NCI-H2196 (cell line): ENCODE measurements around the gene BSN.

Experiments used
- DNase-seq: peaks from one replicate; lab custom pipeline; 2025; ENCODE audit not compliant: unreplicated experiment; lab: John Stamatoyannopoulos, UW

Gene BSN, protein sequence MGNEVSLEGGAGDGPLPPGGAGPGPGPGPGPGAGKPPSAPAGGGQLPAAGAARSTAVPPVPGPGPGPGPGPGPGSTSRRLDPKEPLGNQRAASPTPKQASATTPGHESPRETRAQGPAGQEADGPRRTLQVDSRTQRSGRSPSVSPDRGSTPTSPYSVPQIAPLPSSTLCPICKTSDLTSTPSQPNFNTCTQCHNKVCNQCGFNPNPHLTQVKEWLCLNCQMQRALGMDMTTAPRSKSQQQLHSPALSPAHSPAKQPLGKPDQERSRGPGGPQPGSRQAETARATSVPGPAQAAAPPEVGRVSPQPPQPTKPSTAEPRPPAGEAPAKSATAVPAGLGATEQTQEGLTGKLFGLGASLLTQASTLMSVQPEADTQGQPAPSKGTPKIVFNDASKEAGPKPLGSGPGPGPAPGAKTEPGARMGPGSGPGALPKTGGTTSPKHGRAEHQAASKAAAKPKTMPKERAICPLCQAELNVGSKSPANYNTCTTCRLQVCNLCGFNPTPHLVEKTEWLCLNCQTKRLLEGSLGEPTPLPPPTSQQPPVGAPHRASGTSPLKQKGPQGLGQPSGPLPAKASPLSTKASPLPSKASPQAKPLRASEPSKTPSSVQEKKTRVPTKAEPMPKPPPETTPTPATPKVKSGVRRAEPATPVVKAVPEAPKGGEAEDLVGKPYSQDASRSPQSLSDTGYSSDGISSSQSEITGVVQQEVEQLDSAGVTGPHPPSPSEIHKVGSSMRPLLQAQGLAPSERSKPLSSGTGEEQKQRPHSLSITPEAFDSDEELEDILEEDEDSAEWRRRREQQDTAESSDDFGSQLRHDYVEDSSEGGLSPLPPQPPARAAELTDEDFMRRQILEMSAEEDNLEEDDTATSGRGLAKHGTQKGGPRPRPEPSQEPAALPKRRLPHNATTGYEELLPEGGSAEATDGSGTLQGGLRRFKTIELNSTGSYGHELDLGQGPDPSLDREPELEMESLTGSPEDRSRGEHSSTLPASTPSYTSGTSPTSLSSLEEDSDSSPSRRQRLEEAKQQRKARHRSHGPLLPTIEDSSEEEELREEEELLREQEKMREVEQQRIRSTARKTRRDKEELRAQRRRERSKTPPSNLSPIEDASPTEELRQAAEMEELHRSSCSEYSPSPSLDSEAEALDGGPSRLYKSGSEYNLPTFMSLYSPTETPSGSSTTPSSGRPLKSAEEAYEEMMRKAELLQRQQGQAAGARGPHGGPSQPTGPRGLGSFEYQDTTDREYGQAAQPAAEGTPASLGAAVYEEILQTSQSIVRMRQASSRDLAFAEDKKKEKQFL (N-terminal part only)

DNA sequence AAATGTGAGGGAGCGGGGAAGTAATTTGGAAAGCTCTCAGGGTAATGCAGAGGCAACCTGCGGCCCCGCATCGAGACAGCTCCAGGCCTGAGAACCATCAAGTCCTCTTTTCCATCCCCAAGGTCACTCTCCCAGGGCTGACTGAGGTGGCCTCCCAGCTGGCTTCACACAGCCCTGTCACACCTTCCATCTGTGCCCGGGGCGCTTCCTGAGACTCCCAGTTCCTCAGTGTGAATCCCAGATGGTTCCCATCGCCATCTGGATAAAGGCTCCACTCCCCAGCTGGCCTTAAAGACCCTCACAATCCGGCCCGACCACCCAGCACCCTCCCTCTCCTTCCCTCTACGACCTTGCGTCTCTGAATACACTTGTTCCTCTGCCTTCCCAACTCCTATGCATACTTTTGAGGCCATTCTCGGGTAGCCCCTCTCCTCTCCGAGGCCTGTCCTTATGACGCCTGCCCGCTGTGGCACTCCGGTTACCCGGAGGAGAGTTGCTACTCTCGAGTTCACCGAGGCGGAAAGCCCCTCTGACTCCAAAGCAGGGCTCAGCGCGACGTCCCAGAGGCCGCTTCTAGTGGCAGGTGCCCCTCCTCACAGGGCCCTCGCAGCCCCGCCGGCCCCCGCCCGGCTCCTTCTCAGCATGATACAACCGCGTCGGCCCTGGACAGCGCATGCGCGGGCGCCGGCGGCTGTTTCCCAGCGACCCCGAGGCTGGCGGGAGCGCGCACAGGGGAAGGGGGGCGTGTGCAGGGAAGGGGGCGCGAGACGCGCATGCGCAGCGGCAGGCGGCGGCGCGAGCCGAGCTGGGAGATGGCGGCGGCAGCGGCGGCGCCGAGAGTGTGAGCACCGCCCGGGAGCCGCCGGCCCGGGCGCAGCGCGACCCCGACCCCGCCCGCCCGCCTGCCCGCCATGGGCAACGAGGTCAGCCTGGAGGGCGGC lies at the start of gene BSN:
BSN (plus strand) TSS at position 786 of the 941 bp plus-strand sequence; CDS start at position 912, 126 bp downstream.
- DNase-seq = peak; percentile 83

DNA sequence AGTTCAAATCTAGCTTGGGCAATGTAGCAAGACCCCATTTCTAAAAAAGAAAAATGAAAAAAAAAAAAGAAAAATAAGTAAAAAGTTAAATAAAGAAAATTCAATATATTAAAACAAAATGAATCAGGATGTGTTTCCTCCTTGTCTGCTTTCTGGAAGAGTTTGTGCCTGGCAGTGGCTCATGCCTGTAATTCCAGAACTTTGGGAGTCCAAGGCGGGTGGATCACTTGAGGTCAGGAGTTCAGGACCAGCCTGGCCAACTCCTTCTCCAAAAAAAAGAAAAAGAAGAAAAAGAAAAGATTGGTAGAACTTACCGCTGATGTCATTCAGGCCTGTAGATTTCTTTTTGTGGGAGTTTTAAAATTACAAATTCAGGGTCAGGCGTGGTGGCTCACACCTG lies 47.4 kb upstream of the BSN start:
- no peak for DNase-seq

DNA sequence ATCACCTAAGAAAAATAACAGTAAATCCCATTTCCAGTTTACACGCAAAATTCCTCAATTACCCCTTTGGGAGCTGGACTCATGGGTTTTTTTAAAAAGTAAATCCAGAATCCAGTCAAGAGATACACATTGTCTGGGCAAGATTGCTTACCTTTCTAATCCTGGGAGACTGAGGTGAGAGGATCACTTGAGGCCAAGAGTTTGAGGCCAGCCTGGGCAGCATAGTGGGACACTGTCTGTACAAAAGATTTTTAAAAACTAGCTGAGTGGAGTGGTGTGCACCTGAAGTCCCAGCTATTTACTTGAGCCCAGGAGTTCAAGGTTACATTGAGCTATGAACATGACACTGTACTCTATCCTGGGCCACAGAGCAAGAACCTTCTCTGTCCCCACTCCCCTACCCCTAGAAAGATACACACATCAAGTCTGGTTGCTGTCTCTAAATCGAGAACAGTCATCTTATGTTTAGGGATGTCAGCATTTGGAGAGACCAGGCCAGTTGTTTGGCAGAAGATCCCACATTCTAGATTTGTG lies 45.2 kb upstream of the BSN start:
- DNase-seq = no peak

DNA sequence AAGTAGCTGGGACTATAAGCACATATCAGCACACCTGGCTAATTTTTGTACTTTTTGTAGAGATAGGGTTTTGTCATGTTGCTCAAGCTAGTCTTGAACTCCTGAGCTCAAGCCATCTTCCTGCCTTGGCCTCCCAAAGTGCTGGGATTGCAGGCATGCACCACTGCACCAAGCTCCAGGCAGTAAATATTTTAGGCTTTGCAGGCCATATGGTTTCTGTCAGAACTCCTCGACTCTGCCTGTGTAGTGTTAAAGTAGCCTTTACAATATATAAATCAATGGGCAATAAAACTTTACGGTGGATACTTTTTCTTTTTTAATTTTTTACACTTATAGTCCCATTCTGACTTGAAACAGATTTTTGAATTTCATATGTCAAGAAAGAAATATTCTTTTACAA lies 42.6 kb upstream of the BSN start:
- DNase-seq = no peak

DNA sequence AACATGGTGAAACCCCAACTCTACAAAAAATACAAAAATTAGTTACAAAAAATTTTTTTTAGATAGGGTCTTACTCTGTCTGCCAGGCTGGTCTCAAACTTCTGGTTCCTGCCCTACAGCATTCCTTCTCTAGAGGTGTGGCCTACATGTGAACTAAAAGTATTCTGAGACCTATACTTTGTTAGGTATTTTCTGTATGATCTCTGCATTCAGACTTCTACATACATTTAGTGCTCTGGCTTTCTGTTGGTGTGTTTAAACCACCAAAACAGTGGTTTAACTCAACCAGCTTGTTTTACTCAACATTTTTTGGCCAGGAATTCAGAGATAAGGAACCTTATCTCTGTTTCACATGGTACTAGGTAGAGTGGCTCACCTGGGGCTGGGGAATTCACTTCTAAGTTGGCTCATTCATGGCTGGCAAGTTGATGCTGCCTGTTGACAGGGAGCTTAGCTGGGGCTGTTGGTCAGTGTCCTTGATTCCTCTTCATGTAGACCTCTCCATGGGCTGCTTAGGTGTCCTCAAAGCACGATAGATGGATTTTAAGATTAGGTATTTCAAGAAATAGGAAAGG lies 41.4 kb upstream of the BSN start:
- DNase-seq = no peak

DNA sequence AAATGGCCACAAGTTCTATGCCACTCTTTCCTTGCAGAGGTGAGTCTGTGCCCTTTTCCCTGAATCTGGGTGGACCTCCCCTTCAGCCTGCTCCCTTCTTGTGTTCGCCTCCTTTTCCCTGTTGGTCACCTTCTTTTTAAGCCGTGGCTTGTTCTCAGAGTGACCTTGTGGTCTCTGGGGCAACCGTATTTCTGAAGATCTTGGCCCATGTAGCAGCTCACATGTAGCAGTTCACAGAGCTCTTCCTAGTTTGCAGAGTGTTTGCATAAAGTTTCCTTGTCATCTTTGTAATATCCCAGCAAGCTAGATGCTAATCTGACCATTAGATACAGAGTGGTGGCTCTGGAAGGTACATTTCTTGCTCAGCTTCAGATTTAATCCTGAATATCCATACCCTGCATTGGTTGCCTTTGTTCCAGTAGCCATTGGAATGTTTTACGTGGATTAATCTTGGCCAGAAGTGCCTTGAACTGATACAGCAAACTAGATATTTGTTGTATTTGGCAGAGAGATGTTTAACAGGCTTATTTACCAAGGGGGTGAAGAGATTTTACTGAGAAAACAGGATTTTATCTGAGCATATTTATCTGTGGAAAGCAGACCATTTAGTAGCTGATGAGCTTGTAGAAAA lies 40.7 kb upstream of the BSN start:
- no peak for DNase-seq

DNA sequence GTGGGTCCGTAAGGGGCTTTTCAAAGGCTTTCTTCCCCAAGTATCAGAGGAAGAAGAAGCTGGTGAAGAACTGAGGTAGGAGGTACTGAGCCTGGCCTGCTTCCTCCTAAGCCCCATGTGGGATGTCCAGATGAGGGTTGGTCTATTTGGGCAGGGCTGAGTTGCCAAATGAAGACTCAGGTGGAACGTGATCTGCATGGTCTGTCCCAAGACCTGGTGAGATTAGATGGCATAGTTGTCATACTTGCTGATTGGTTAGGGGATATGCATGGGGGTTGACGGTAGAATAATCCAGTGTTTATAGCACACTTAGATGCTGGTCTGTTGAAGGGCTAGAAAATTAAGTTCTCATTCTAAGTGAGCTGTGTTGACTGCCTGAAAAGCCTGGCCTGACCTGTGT lies 36.3 kb upstream of the BSN start:
- no peak for DNase-seq

DNA sequence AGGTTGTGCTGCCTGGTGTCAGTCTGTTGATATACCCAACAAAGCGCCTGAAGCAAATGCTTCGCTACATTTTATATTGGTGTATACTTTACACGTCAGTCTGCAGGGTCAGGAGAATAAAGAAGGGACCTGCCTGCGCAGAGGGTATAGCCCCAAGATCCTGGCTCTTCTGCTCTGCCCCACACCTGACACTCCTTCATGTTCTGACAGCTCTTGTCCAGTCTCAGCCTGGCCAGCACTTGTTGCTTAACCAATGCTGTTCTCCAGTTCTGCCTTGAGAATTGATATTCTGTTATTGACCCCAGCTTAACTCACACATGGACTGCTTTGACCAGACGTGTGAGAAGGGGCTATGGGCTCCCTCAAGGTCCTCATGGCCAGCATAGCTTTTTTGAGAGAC lies 35.8 kb upstream of the BSN start:
- DNase-seq = no peak

DNA sequence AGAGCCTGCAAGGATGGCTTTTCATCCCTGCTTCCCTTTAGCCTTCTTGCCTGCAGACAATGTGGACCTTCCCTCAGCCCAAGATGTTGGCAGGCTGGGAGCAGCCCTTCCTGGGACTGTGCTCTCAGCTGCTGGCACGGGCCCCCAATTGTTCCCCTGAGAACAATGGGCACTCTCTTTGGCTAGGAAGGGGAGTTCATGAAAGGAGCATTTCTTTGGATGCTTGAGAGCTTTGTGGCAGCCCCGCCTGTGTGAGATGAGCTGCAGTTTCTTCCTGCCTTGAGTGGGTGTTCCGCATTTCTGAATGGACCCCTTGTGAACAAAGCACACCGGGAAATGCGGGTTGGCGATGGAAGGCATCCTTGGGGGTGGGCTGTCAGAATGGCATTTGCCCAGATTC lies 35.0 kb upstream of the BSN start:
- no peak for DNase-seq

DNA sequence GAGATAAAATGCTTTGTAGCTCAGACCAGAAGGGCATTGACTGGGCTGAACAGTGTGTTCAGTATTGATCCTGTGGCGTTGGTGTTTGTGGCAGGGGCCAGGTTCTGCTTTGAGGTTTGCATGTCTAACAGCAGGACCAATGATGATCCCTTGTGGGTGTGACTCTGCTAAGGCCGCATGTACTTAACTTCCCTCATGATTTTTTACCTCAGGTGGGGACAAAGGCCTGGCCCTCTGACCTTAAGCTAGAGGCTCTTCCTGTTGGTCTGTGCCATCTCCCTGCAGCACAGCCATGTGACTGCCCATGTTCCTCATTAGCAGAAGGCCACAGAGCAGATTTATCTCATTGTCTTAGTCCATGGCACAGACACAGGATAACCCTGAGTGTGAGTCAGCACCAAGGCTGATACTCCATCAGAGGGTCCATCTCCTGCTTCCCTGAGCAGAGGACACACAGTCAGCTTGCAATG lies 34.3 kb upstream of the BSN start:
- no peak for DNase-seq

DNA sequence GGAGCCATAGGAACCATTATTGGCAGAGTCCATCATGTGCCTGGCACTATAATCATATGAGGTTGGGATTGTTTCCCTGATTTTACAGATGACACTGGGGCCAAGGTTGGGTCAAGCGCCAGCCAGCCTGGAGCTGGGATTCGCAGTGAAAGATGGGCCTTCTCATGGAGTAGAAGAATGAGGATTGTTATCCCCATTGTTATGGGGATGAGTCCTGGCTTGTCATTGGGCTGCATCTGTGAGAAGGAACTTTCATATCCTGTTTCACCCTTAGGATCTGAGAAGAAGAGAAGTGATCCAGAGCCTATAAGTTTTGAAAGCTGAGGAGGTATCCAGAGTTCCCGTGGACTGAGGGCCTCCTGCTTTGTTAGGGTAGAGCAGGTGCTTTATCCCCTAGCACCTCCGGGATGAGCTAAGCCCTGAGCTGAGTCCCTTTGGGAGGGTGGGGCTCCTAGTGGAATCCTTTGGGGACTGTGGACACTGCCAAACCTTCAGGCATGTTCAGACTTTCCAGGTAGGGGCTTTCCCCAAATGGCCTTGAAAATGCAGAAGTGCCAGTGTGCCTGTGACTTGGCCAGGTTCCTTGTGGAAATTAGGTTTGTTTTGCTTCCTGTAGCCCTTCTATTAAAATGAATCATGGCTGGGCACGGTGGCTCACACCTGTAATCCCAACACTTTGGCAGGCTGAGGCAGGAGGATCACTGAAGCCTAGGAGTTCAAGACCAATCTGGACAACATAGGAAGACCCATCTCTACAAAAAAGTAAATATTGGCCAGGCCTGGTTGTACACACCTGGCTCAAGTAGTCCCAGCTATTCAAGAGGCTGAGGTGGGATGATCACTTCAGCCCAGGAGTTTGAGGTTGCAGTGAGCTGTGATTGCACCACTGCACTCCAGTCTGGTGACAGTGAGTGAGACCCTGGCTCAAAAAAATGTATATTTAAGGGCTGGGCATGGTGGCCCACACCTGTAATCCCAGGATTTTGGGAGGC lies 30.2 kb upstream of the BSN start:
- peak; percentile 2 for DNase-seq

DNA sequence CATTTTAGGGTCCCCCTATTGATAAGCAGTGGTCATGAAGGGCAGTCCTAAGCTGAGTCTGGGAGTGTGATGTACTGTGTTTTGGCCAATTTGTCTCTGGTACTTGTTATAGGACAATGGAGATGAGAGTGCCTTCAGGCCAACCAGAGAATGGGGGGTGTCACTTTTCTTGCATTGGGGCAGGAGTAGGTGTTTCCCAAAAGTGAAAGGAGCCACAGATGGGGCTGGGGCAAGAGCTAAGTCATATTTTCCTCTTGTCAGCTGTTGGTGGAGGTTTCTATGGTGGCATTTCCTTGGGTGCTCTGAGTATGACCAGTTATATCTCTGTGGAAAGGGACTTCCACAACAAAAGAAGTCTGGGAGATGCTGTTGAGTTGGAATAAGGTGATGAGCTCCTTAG lies 24.7 kb upstream of the BSN start:
- no peak for DNase-seq

DNA sequence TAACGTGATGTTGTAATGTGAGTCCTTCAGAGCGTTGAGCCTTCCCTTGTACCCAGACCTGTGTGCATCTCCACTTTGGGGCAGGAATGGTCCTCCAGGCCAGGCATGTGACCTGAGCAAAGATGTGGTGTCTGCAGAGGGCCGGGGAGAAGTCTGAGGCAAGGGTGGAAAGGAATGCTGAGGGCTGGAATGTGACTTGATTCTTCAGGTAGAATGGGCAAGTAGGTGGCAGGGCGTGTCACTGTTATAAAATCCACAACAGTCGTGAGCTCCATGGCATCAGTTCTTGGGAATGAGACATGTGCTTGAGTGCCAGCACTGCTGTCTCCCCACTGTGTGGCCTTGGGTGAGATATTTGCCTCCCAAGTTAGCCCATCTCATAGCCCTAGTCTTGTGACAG lies 24.0 kb upstream of the BSN start:
- no peak for DNase-seq

DNA sequence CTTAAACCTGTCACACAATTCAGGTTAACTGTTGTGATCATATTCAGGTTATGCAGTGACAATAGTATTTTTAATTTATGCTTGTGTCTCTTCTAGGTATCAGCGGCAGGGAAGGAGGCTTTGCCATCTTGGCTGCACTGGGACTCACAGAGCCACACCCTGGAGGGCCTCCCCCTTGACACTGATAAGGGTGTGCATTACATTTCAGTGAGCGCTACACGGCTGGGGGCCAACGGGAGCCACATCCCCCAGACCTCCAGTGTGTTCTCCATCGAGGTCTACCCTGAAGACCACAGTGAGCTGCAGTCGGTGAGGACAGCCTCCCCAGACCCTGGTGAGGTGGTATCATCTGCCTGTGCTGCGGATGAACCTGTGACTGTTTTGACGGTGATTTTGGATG lies 23.6 kb upstream of the BSN start:
- no peak for DNase-seq

DNA sequence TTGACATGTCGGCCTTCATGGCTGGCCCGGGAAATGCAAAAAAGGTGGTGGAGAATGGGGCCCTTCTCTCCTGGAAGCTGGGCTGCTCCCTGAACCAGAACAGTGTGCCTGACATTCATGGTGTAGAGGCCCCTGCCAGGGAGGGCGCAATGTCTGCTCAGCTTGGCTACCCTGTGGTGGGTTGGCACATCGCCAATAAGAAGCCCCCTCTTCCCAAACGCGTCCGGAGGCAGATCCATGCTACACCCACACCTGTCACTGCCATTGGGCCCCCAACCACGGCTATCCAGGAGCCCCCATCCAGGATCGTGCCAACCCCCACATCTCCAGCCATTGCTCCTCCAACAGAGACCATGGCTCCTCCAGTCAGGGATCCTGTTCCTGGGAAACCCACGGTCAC lies 23.1 kb upstream of the BSN start:
- DNase-seq = no peak

DNA sequence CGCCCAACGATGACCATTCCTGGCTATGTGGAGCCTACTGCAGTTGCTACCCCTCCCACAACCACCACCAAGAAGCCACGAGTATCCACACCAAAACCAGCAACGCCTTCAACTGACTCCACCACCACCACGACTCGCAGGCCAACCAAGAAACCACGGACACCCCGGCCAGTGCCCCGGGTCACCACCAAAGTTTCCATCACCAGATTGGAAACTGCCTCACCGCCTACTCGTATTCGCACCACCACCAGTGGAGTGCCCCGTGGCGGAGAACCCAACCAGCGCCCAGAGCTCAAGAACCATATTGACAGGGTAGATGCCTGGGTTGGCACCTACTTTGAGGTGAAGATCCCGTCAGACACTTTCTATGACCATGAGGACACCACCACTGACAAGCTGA lies 22.6 kb upstream of the BSN start:
- DNase-seq = no peak

DNA sequence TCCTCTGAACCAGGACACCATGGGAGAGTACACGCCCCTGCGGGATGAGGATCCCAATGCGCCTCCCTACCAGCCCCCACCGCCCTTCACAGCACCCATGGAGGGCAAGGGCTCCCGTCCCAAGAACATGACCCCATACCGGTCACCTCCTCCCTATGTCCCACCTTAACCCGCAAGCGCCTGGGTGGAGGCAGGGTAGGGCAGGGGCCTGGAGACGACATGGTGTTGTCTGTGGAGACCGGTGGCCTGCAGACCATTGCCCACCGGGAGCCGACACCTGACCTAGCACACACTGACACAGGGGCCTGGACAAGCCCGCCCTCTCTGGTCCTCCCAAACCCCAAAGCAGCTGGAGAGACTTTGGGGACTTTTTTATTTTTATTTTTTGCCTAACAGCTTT lies 21.2 kb upstream of the BSN start:
- DNase-seq = no peak
